ENCODE measurements around the gene ASAP2.

Gene ASAP2

DNA sequence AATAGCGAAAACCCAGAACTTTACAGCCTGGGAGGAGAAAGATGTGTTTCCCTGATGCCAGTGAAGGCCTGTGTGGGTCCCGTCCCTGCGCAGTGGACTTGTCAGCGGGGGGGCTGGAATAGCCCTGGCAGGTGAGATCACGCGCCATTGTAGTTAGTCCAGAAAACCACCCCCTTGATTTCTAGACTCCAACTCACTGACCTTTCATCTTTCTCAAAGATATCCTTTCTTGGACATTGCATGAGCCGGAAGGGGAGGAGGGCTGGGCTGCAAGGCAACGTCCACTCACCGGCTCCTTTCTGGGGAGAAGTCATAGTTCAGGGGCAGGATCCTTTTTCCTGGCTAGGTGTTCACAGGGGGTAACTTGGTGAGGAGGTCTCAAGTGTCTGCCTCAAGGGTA is 22.3 kb upstream of the ASAP2 start:
- DNase-seq, result no peak

DNA sequence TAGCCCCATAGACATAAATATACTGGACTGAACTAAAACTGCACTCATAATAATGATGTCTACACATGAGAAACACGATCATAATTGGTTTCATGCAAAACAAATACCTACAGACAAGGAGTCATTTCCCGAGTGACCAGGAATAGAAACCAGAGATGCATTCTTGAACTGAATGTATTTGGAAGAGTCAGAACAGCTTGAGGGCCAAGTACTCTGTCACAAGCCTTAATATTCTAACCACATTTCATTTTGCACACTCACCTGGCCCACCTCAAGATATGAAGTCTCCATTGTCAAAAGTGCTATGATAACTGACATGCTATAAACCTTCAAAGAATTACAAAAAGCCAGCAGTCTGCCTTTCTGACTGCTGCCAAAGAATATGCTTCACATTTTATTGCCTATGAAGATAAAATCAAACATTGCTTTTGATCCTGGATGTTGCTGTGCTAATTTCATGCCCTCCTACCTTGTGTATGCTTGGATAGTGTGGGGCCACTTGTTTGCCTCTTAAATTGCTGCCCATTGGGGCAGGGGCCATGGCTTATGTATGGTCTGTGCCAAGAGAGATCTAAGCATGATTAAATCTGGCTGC is 18.9 kb upstream of the ASAP2 start:
- DNase-seq, result no peak

DNA sequence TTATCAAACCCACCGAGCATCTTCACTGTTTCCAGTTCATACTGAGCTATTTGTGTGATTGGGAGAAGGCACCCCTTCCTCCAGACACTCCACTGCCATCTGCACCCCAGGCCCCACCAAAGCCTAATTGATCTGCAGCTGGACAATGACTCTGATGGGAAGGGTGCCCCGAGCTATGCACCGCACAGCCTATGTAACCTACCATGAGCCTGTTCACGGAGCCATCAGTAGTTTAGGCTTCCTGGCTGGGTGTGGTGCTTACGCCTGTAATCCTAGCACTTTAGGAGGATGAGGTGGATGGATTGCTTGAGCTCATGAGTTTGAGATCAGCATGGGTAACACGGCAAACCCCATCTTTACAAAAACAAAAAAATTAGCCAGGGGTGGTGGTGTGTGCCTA is 17.8 kb upstream of the ASAP2 start:
- no peak for DNase-seq

- no peak for DNase-seq
Measured at GRCh38 chr2:9189901-9190300, 16.7 kb upstream of the ASAP2 start.

DNA sequence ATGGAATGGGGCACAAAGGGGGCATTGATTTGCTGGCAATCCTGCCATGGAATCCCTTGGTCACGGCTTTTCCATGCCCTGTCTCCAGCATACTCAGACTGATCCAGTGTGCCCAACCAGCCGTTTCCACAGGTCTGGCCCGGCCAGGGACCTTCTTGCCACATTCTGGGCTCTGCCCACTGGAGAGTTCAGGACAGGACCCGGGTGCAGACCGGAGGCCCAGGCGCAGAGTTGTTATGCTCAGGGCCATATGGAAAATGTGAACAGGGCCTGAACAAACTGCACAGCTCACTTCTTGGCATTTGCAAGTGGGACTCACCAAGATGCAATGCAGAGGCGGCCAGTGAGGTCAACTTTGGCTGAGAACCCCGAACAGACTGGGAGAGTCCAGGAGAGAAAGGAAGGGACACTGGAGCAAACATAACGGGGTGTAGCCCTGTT is 15.6 kb upstream of the ASAP2 start:
- no peak for DNase-seq

GRCh38 chr2:9192712-9193111 is 13.9 kb upstream of the ASAP2 start:
- DNase-seq, result no peak

GRCh38 chr2:9194352-9194751 is 12.3 kb upstream of the ASAP2 start:
- no peak for DNase-seq

- DNase-seq, result no peak
Measured at GRCh38 chr2:9196637-9197036, 10.0 kb upstream of the ASAP2 start.

GRCh38 chr2:9197916-9198315 is 8.7 kb upstream of the ASAP2 start:
- no peak for DNase-seq

GRCh38 chr2:9199716-9200632 is 6.6 kb upstream of the ASAP2 start:
- DNase-seq, result no peak

DNA sequence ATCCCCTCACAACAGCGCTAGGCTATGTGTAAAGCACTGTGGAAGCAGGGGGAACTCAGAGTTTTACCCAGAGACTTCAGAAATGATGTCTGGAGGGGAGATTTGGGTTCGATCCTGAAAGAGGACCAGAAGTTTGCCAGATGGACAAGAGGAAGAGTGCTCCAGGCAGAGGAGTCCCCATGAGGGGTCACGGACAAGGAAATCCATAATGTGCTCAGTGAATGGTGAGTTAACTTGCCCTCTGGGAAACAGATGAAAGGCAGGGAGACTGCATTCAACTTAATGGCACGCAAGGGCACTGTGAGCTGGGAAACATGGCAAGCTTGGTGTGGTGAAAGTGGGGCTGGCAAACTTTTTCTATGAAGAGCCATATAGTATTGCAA is 6.0 kb upstream of the ASAP2 start:
- no peak for DNase-seq

GRCh38 chr2:9201185-9201891 is 5.3 kb upstream of the ASAP2 start:
- no peak for DNase-seq

- no peak for DNase-seq
Measured at GRCh38 chr2:9203006-9203405, 3.6 kb upstream of the ASAP2 start.

DNA sequence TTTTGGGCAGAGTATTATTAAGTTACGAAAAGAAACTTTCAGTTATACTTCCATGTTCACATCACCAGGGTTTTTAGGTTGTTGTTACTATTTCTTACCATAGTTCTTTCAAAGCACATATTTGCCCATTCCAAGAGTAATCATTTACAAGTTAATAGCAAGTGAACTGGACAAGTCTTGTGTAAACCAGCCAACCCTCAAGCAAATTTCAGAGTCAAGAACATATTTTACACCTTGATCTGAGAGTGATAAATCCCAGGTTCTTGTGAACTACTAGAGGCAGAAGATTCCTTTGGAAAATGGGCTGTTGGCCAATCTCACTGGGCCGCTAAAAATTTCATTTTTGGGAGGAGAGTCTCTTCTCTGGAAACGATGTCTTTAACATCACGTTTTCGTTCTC is 2.7 kb upstream of the ASAP2 start:
- DNase-seq, result no peak

DNA sequence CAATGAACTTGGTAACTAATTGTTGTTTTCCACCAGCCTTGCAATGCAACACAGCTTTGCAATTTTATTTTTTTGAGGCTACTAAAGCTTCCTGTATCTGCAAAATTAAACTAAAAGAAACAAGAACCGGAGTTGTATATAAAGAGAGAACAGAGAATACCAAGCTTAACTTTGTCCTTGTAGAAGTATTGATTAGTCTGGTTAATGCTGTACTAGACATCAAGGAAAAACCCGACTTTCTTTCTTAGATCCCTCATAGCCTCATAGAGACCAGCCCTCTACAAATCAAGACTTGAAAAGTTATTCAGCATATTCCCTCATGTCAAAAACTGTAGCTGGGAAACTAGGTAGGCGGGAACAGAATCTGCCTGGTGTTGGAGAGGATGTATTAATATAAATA is 1.7 kb upstream of the ASAP2 start:
- no peak for DNase-seq

DNA sequence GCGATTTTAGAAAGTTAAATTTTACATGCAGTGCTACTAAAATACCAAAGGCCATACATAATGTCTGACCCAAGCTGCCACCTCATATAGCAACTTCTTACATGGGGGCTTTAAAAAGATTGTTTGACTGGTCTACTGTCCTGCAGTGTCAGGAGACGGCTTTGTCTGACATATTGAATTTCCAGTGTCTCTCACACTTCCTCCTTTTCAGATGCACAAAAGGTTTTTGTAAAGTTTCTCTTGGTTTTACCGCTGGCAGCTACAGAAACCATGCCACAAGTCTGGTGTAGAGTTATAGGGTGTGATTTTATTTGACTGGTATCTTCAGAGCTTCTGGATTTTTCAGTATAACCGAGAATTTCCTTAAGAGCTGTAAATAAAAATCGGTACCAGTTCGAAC is 1.1 kb upstream of the ASAP2 start:
- DNase-seq, result no peak

DNA sequence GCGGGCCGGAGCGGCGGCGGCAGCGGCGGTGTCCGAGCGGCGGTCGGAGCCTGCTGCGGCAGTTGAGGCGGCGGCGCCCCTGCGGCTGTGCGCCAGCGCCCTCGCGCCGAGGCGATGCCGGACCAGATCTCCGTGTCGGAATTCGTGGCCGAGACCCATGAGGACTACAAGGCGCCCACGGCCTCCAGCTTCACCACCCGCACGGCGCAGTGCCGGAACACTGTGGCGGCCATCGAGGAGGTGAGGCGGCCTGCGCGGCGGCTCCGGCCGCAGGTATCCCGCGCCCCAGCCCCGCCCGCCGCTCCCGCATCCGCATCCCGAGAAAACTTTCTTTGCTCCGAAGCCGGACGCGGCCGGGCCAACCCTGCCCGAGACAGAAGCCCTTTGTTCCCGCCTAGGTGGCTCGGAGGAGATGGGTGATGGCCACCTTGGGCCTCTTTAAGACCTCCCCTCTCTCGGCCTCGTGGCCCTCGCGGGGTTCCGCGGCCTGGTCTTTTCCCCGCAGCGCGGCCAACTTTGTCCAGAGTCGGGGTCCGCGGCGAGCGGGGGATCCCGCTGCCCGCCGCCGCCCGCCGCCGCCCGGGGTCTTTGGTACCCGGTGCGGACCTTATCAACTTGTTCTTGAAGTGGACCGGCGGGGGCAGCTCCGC is 504 bp downstream of the ASAP2 start:
- peak; percentile 20 for DNase-seq

DNA sequence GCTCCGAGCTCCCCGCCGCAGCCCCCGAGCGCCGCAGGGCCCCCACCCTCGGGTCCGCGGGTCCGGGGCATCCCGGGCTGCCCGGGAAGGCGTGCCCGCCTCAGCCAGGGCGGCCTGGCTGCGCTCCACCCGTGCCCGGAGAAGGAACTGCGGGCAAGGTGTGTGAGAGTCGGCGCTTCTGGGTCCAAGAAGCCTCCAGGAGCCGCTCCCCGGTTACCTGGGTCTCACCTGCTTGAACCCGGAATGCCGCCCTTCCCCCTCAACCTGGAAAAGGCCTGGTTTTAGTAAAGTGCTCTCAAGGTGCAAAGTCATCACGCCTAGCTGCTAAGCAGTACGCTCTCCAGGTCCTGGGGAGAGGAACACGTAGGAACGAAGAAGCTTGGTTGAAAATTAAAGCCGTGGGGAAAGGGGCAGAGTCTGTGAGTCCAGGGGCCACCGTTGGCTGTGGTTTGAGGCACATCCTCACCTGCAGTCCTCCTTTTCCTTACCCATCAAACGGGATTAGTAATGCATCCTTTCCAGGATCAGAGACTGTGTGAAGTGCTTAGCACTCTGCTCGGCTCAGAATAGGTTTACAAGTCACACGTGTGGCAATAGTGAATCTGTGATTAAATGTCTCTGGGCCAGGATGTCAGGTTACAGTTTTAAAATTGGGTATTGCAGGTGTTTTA is 1.2 kb downstream of the ASAP2 start:
- peak; percentile 60 for DNase-seq

DNA sequence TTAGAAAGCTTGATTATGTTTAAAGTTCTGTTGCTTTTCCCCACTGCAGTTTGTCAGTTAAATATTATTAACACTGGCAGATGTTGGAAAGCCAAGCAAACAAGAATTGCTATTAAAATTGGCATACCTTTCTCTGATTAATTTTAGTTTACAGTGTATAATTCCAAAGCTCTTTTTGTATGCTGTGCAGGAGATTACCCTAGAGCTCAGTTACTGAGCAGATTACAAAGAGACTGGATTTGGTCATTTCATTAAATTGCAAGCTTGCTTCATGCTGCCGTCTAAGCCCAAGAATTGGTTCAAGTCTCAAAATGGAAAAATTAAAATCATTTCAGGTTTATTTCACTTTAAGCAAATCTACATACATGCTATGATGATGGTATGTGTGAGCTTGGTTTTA is 2.3 kb downstream of the ASAP2 start:
- no peak for DNase-seq

GRCh38 chr2:9210030-9210429 is 3.4 kb downstream of the ASAP2 start:
- DNase-seq, result no peak

DNA sequence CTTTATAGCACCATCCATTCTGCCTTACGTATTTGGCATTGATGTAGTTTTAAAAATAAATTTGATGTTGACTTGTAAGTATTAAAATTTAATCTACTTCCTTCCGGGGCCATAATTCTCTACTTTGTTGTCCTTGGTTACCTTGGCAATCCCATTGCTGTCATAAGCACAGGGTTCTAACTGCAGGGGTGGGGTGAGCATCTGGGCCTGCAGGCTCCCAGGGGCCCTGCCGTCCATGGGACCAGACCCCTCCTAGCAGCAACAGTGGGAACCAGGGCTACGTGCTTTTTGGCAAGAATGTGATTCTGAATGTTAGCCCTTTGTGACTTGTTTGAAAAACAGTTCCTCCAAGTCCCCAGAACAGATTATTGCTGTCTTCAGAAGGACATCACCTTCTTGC is 4.9 kb downstream of the ASAP2 start:
- DNase-seq, result no peak

- DNase-seq, result no peak
Measured at GRCh38 chr2:9212010-9212635, 5.5 kb downstream of the ASAP2 start.

Data from NCI-H1105 treated with DMSO at 0.1 percent for 48 hours (cell line).